K562 (cell line): ENCODE measurements around the gene ANGEL2. TPM values are rescaled to one million over a fixed set of nuclear protein-coding genes. Genes with fewer than 3 reads are reported as not detected.

Source experiments
- ATAC-seq: fragments of 200-7000 bp; cut with Tn5 transposase; 3 replicates; pipeline ENCODE4 v1.9.1; 2020; ENCODE audit warnings: moderate library complexity
- BruUV-seq: library from RNA; stranded (reverse); fragments of 400-500 nt; replicated peaks from 2 replicates; lab custom pipeline; 2021; lab: Mats Ljungman, UMichigan
- CTCF ChIA-PET: fragments of 300-600 bp; formaldehyde crosslinking; extraction: SDS; loops from one replicate; lab custom pipeline; 2021; ENCODE audit warnings: low intra/inter-chr PET ratio; lab: Yijun Ruan, JAX
- POLR2A ChIA-PET: fragments of 300-600, 350-650 bp; sonication (Branson Sonifier 250); formaldehyde crosslinking; extraction: SDS; loops from one replicate; lab custom pipeline; 2021; ENCODE audit warnings: antibody characterized with exemption, inconsistent platforms; lab: Yijun Ruan, JAX
- DNase-seq, 4 experiments: peaks; one replicate each; pipeline versions ENCODE4 v3.0.0 to v3.0.0-alpha.2; 2011 to 2018; ENCODE audit warnings: low spot score in 3 of 4, mixed read lengths in 3 of 4; ENCODE audit errors: extremely low read depth in 1 of 4
- FAIRE-seq: peaks from 2 replicates; lab custom pipeline; 2011; peaks lifted over from hg19 to GRCh38; lab: Jason Lieb, UNC
- H2AFZ ChIP-seq: 2 replicates; pipeline ENCODE4 v1.6.0; 2011; ENCODE audit warnings: low read depth, low read length, control low read depth, inconsistent platforms
- H3K27ac ChIP-seq: fragments of 200-600 bp; 3 replicates; pipeline ENCODE4 v1.8.0; 2011; ENCODE audit warnings: low read depth, mild to moderate bottlenecking, control low read depth, inconsistent platforms, low read length, moderate library complexity, mixed read lengths; ENCODE audit errors: extremely low read depth
- H3K27me3 ChIP-seq, 2 experiments: fragments of 300-600 bp in 1 of 2; 2 replicates in 1 of 2; 3 replicates in 1 of 2; pipeline versions ENCODE4 v1.6.0 to v1.8.0; 2011; ENCODE audit warnings: inconsistent platforms in 2 of 2, low read length in 2 of 2, mild to moderate bottlenecking in 1 of 2, mixed read lengths in 1 of 2, moderate library complexity in 1 of 2; ENCODE audit not compliant: control insufficient read depth in 2 of 2, insufficient read depth in 2 of 2
- H3K36me3 ChIP-seq: fragments of 300-600 bp; 3 replicates; pipeline ENCODE4 v1.8.0; 2011; ENCODE audit warnings: mild to moderate bottlenecking, low read length, inconsistent platforms; ENCODE audit not compliant: control insufficient read depth, insufficient read depth
- H3K4me1 ChIP-seq, 2 experiments: fragments of 200-600 bp in 1 of 2; replicated peaks in 1 of 2; 2 replicates in 1 of 2; 3 replicates in 1 of 2; pipeline versions ENCODE4 v1.5.1 to v1.8.0; 2011; ENCODE audit warnings: inconsistent platforms in 2 of 2, low read length in 2 of 2, mild to moderate bottlenecking in 1 of 2, mixed read lengths in 1 of 2, moderate library complexity in 1 of 2; ENCODE audit not compliant: control insufficient read depth in 2 of 2, insufficient read depth in 2 of 2
- H3K4me2 ChIP-seq: 2 replicates; pipeline ENCODE4 v1.6.1; 2011; ENCODE audit warnings: low read length, control low read depth, inconsistent platforms, mixed read lengths; ENCODE audit not compliant: insufficient read depth
- H3K4me3 ChIP-seq: fragments of 200-600 bp; sonication (generic), shearing (Covaris generic); 2 replicates; pipeline ENCODE4 v1.5.1; 2016; ENCODE audit warnings: control low read depth, inconsistent platforms
- H3K79me2 ChIP-seq: fragments of 200-600 bp; 3 replicates; pipeline ENCODE4 v1.8.0; 2011; ENCODE audit warnings: low read length, inconsistent platforms; ENCODE audit not compliant: control insufficient read depth, insufficient read depth
- H3K9ac ChIP-seq, 2 experiments: 2 replicates each; pipeline versions ENCODE4 v1.6.0 to v1.6.1; 2011; ENCODE audit warnings: low read depth in 2 of 2, low read length in 2 of 2, control low read depth in 1 of 2, inconsistent platforms in 1 of 2, mild to moderate bottlenecking in 1 of 2, mixed read lengths in 1 of 2; ENCODE audit not compliant: insufficient read depth in 1 of 2
- H3K9me1 ChIP-seq: one replicate; pipeline ENCODE4 v1.6.0; 2011; ENCODE audit warnings: inconsistent platforms, mild to moderate bottlenecking, low read length, moderate library complexity; ENCODE audit not compliant: control insufficient read depth, insufficient read depth
- H3K9me3 ChIP-seq: replicated peaks from 2 replicates; pipeline ENCODE4 v1.5.1; 2011; ENCODE audit warnings: low read depth, low read length, inconsistent platforms; ENCODE audit not compliant: control insufficient read depth, insufficient read depth
- H4K20me1 ChIP-seq: replicated peaks from 2 replicates; pipeline ENCODE4 v1.6.1; 2011; ENCODE audit warnings: low read length, inconsistent platforms, mixed read lengths; ENCODE audit not compliant: control insufficient read depth, insufficient read depth
- CC2D1A ChIP-seq: fragments of 450-650 bp; IDR thresholded peaks from 2 replicates; pipeline ENCODE4 v1.6.1; 2017; ENCODE audit warnings: mild to moderate bottlenecking
- CREB1 ChIP-seq, 2 experiments: sonication (generic) in 1 of 2; formaldehyde crosslinking in 1 of 2; IDR thresholded peaks; 2 replicates each; pipeline versions ENCODE4 v1.6.1 to v1.8.0; 2012 to 2022; ENCODE audit warnings: inconsistent platforms in 1 of 2, mild to moderate bottlenecking in 1 of 2, missing genetic modification reagents in 1 of 2, moderate library complexity in 1 of 2
- CREM ChIP-seq: IDR thresholded peaks from 2 replicates; pipeline ENCODE4 v1.6.1; 2014; ENCODE audit warnings: antibody characterized with exemption, low read depth
- E4F1 ChIP-seq: fragments of 250-450 bp; sonication (Bioruptor Pico); IDR thresholded peaks from 2 replicates; pipeline ENCODE4 v1.5.0; 2021; ENCODE audit warnings: mild to moderate bottlenecking, borderline replicate concordance
- L3MBTL2 ChIP-seq: fragments of 450-650 bp; IDR thresholded peaks from 2 replicates; pipeline ENCODE4 v1.6.1; 2016; ENCODE audit warnings: mild to moderate bottlenecking, moderate library complexity
- MECOM ChIP-seq: fragments of 250-450 bp; sonication (Bioruptor Pico); IDR thresholded peaks from 2 replicates; pipeline ENCODE4 v1.8.0; 2022; ENCODE audit warnings: inconsistent platforms
- RBM25 ChIP-seq: fragments of 200-400 bp; formaldehyde crosslinking; IDR thresholded peaks from 2 replicates; pipeline ENCODE4 v1.6.1; 2018; ENCODE audit warnings: low read length, low read depth, moderate library complexity; ENCODE audit not compliant: severe bottlenecking
- RFX1 ChIP-seq: fragments of 450-650 bp; IDR thresholded peaks from 2 replicates; pipeline ENCODE4 v1.6.1; 2016; ENCODE audit warnings: mild to moderate bottlenecking, moderate library complexity
- SIN3A ChIP-seq, 2 experiments: fragments of 150-350 bp in 1 of 2; IDR thresholded peaks; 2 replicates each; pipeline ENCODE4 v1.6.1; 2011 to 2016; ENCODE audit warnings: borderline replicate concordance in 2 of 2, low read depth in 2 of 2, low read length in 2 of 2, mild to moderate bottlenecking in 2 of 2, moderate library complexity in 2 of 2; ENCODE audit not compliant: control insufficient read depth in 1 of 2
- XRCC4 ChIP-seq: IDR thresholded peaks from one replicate; pipeline ENCODE4 v1.6.1; 2011; ENCODE audit not compliant: insufficient read depth, insufficient read length; ENCODE audit errors: extremely low read depth
- ZBTB26 ChIP-seq: fragments of 450-650 bp; formaldehyde crosslinking; IDR thresholded peaks from 2 replicates; pipeline ENCODE4 v1.4.0; 2022; ENCODE audit warnings: missing genetic modification characterization
- ZNF140 ChIP-seq: fragments of 250-450 bp; sonication (Bioruptor Pico); IDR thresholded peaks from 2 replicates; pipeline ENCODE4 v1.8.0; 2021; ENCODE audit warnings: moderate library complexity, mild to moderate bottlenecking, inconsistent platforms
- ZNF3 ChIP-seq: fragments of 250-450 bp; sonication (Bioruptor Pico); IDR thresholded peaks from 2 replicates; pipeline ENCODE4 v1.5.0; 2021; ENCODE audit warnings: mild to moderate bottlenecking, moderate library complexity
- WGBS: fragments of 100-300 bp; shearing (Covaris generic); methylation state at CpG from one replicate; pipeline ENCODE4 v1.1.6; 2016; ENCODE audit warnings: low coverage, mixed read lengths; ENCODE audit not compliant: insufficient coverage; ENCODE audit errors: missing lambda C conversion rate; 5-methylcytosine and 5-hydroxymethylcytosine counted together
- in situ Hi-C: fragments of 300-500 bp; cut with MboI; formaldehyde crosslinking; loops from 4 replicates; pipeline ENCODE4 v1.15.0; 2018; ENCODE audit warnings: inconsistent platforms, mixed read lengths
- intact Hi-C: fragments of 100-400 bp; cut with micrococcal nuclease; formaldehyde crosslinking; loops from 2 replicates; pipeline ENCODE4 v1.14.2; 2022
- polyA plus RNA-seq, 8 experiments: library from polyadenylated mRNA; depleted of rRNA in 4 of 8; stranded (reverse) in 5 of 8; unstranded in 3 of 8; fragments of >200 nt; fragmentation: Nextera tagmentation in 2 of 8; fragmentation: Illumina TruSeq in 1 of 8; extraction: Ambion mirVana in 2 of 8; extraction: Trizol in 1 of 8; gene quantifications; 2 replicates each; pipeline versions ENCODE4 v1.2.1 to v1.2.3, GENCODE V29; 2011 to 2014; ENCODE audit warnings: inconsistent platforms in 1 of 8, missing spikeins in 1 of 8
- total RNA-seq, 7 experiments: library from RNA; depleted of rRNA in 6 of 7; stranded (reverse); fragments of >200 nt in 6 of 7; fragmentation: Illumina TruSeq in 2 of 7; extraction: Trizol in 2 of 7; gene quantifications; 2 replicates each; pipeline versions ENCODE4 v1.2.1 to v1.2.3, GENCODE V29; 2011 to 2021; ENCODE audit warnings: low replicate concordance in 1 of 7
- TF ChIP-seq, protein P1 (sequence below): sonication (generic); formaldehyde crosslinking; IDR thresholded peaks from 2 replicates; pipeline ENCODE4 v1.8.0; 2022; ENCODE audit warnings: missing genetic modification reagents, mild to moderate bottlenecking, moderate library complexity, borderline replicate concordance
- TF ChIP-seq, protein P2 (sequence below): fragments of 450-650 bp; IDR thresholded peaks from 2 replicates; pipeline ENCODE4 v1.6.1; 2017; ENCODE audit warnings: antibody characterized with exemption
- TF ChIP-seq, protein P3 (sequence below): fragments of 450-650 bp; IDR thresholded peaks from 2 replicates; pipeline ENCODE4 v1.6.1; 2016; ENCODE audit warnings: missing biosample characterization, missing genetic modification characterization

The ANGEL2 gene
- total and polyA plus RNA-seq, 9 of the 15 experiments (the other 6 are each of a cell fraction or from before 2014, with no cell fraction given), result 6.8 to 34.6 (median 26.2) TPM

GRCh38 chr1:212952641-212952976 lies 63.1 kb downstream of the ANGEL2 start:
- in situ Hi-C loops (no loop called here), intact Hi-C loops (no loop called here)
- no peaks in the 10 kb centered on the region for H3K9me3 ChIP-seq
- H4K20me1 ChIP-seq, result no peaks in the 10 kb centered on the region
- H3K9me1 ChIP-seq, result no peaks in the 10 kb centered on the region
- FAIRE-seq (no peak), ATAC-seq (no peak), DNase-seq (no peak)
- POLR2A ChIA-PET, result no interaction called here
- no peak overlapping the region for H3K4me3 ChIP-seq
- H2AFZ ChIP-seq, result no peak overlapping the region
- H3K27me3 ChIP-seq, result peaks cover 70 to 84% of the 10 kb centered on the region in 2 experiments
- BruUV-seq, result no TSS peak
- CTCF ChIA-PET, result no interaction called here
- 0% methylated on average over 8 of the region's 8 CpGs for WGBS
- no peak overlapping the region for H3K9ac ChIP-seq
- peaks cover 0 to 16% of the 10 kb centered on the region in 2 experiments; a peak in 2 of 5 replicates for H3K4me1 ChIP-seq
- H3K4me2 ChIP-seq, result no peak overlapping the region
- H3K27ac ChIP-seq, result no peak overlapping the region
- no peaks in the 10 kb centered on the region for H3K36me3 ChIP-seq
- no peaks in the 10 kb centered on the region for H3K79me2 ChIP-seq
- TF ChIP-seq, protein P1, sequence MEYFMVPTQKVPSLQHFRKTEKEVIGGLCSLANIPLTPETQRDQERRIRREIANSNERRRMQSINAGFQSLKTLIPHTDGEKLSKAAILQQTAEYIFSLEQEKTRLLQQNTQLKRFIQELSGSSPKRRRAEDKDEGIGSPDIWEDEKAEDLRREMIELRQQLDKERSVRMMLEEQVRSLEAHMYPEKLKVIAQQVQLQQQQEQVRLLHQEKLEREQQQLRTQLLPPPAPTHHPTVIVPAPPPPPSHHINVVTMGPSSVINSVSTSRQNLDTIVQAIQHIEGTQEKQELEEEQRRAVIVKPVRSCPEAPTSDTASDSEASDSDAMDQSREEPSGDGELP (CRISPR knock-in tag), result no peak
- TF ChIP-seq RBM25 (no peak), E4F1 (no peak), CREM (no peak), MECOM (CRISPR knock-in tag) (no peak), XRCC4 (no peak), ZBTB26 (CRISPR knock-in tag) (no peak), CC2D1A (no peak), SIN3A (IDR thresholded peaks at IDR 0.05; ENCODE audit: borderline replicate concordance in 2 of 2, control insufficient read depth in 1 of 2, low read depth in 2 of 2, low read length in 2 of 2) (no peak), CREB1 (IDR thresholded peaks at IDR 0.05) (no peak), CREB1 (CRISPR knock-in tag; IDR thresholded peaks at IDR 0.05) (no peak), ZNF3 (CRISPR knock-in tag) (no peak), ZNF140 (CRISPR knock-in tag) (no peak), L3MBTL2 (no peak), RFX1 (no peak)
- TF ChIP-seq, protein P2, sequence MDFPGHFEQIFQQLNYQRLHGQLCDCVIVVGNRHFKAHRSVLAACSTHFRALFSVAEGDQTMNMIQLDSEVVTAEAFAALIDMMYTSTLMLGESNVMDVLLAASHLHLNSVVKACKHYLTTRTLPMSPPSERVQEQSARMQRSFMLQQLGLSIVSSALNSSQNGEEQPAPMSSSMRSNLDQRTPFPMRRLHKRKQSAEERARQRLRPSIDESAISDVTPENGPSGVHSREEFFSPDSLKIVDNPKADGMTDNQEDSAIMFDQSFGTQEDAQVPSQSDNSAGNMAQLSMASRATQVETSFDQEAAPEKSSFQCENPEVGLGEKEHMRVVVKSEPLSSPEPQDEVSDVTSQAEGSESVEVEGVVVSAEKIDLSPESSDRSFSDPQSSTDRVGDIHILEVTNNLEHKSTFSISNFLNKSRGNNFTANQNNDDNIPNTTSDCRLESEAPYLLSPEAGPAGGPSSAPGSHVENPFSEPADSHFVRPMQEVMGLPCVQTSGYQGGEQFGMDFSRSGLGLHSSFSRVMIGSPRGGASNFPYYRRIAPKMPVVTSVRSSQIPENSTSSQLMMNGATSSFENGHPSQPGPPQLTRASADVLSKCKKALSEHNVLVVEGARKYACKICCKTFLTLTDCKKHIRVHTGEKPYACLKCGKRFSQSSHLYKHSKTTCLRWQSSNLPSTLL, result no peak
- TF ChIP-seq, protein P3, sequence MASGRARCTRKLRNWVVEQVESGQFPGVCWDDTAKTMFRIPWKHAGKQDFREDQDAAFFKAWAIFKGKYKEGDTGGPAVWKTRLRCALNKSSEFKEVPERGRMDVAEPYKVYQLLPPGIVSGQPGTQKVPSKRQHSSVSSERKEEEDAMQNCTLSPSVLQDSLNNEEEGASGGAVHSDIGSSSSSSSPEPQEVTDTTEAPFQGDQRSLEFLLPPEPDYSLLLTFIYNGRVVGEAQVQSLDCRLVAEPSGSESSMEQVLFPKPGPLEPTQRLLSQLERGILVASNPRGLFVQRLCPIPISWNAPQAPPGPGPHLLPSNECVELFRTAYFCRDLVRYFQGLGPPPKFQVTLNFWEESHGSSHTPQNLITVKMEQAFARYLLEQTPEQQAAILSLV (tag), result no peak
